ENCODE data around the gene SMG6. TPM values are rescaled to one million over a fixed set of nuclear protein-coding genes. Genes with fewer than 3 reads are reported as not detected.
"Not testable (repeated sequence)": the region's sequence is repeated elsewhere in the genome, so short reads cannot be mapped to it uniquely, and the experiment has no call there.

SMG6 gene
- total and polyA plus RNA-seq, 3 experiments from 2014 or later, result 11.2 to 54.1 (median 53.3) TPM

GRCh38 chr17:2017274-2017941 is 286.2 kb downstream of the SMG6 start:
- Histone ChIP-seq H3K27ac (ENCODE audit: low read depth, low read length) (no peak overlapping the region), H3K4me3 (ENCODE audit: low read length) (no peak overlapping the region), H3K36me3 (ENCODE audit: insufficient read depth, low read length) (no peaks in the 10 kb centered on the region), H3K4me1 (ENCODE audit: insufficient read depth, low read length) (no peaks in the 10 kb centered on the region), H3K9me3 (ENCODE audit: low read length) (no peaks in the 10 kb centered on the region), H3K27me3 (ENCODE audit: insufficient read depth, low read length, poor library complexity, severe bottlenecking) (no peaks in the 10 kb centered on the region)
- H3K27ac Mint-ChIP-seq, result no peak overlapping the region
- H3K27me3 Mint-ChIP-seq, result peaks cover 19 to 37% of the 10 kb centered on the region in 2 donors
- H3K36me3 Mint-ChIP-seq, result no peaks in the 10 kb centered on the region
- POLR2A ChIA-PET, result no interaction called here
- H3K4me1 Mint-ChIP-seq, result peaks cover under 1 to 8% (median 6%) of the 10 kb centered on the region in 3 donors
- no peak overlapping the region for H3K4me3 Mint-ChIP-seq
- H3K9me3 Mint-ChIP-seq, result peaks cover 0 to 2% (median 0%) of the 10 kb centered on the region in 5 donors
- CTCF ChIA-PET, result no interaction called here
- DNase-seq, result no peak

GRCh38 chr17:2016494-2016893 is 287.1 kb downstream of the SMG6 start:
- Histone ChIP-seq H3K27ac (ENCODE audit: low read depth, low read length) (no peak overlapping the region), H3K4me1 (ENCODE audit: insufficient read depth, low read length) (no peaks in the 10 kb centered on the region), H3K36me3 (ENCODE audit: insufficient read depth, low read length) (no peaks in the 10 kb centered on the region), H3K27me3 (ENCODE audit: insufficient read depth, low read length, poor library complexity, severe bottlenecking) (no peaks in the 10 kb centered on the region), H3K9me3 (ENCODE audit: low read length) (no peaks in the 10 kb centered on the region), H3K4me3 (ENCODE audit: low read length) (no peak overlapping the region)
- ChIA-PET POLR2A (no interaction called here), CTCF (no interaction called here)
- no peak for DNase-seq
- Mint-ChIP-seq H3K27me3 (peaks cover 17 to 40% of the 10 kb centered on the region in 2 donors), H3K27ac (no peak overlapping the region), H3K4me3 (no peak overlapping the region), H3K9me3 (peaks cover 0 to 2% (median 0%) of the 10 kb centered on the region in 5 donors), H3K4me1 (peaks cover 0 to 7% (median 5%) of the 10 kb centered on the region in 3 donors), H3K36me3 (no peaks in the 10 kb centered on the region)

GRCh38 chr17:2015314-2015713 is 288.3 kb downstream of the SMG6 start:
- Mint-ChIP-seq H3K4me1 (no peaks in the 10 kb centered on the region), H3K27ac (no peak overlapping the region), H3K4me3 (no peak overlapping the region), H3K36me3 (no peaks in the 10 kb centered on the region), H3K9me3 (peaks cover 0 to 2% (median 0%) of the 10 kb centered on the region in 5 donors), H3K27me3 (peaks cover 15 to 39% of the 10 kb centered on the region in 2 donors)
- Histone ChIP-seq H3K9me3 (ENCODE audit: low read length) (no peaks in the 10 kb centered on the region), H3K27me3 (ENCODE audit: insufficient read depth, low read length, poor library complexity, severe bottlenecking) (no peaks in the 10 kb centered on the region), H3K36me3 (ENCODE audit: insufficient read depth, low read length) (no peaks in the 10 kb centered on the region), H3K27ac (ENCODE audit: low read depth, low read length) (no peak overlapping the region), H3K4me1 (ENCODE audit: insufficient read depth, low read length) (no peaks in the 10 kb centered on the region), H3K4me3 (ENCODE audit: low read length) (no peak overlapping the region)
- ChIA-PET CTCF (no interaction called here), POLR2A (no interaction called here)
- no peak for DNase-seq

GRCh38 chr17:2013994-2014317 is 289.6 kb downstream of the SMG6 start:
- H3K36me3 ChIP-seq (ENCODE audit: insufficient read depth, low read length), result no peaks in the 10 kb centered on the region
- CTCF ChIA-PET, result interaction anchor here (1.9 kb wide), 1 partner anchor 11 kb away, joined by 5 read pairs; the partner anchor contains the start of gene RTN4RL1

GRCh38 chr17:2013220-2013993 is 290.2 kb downstream of the SMG6 start:
- not testable (repeated sequence) for H3K27ac Mint-ChIP-seq; H3K4me1 ChIP-seq (ENCODE audit: insufficient read depth, low read length)
- CTCF ChIA-PET, result interaction anchor here (1.9 kb wide), 1 partner anchor 12 kb away, joined by 5 read pairs; the partner anchor contains the start of gene RTN4RL1

More at GRCh38 chr17:2013994-2014317, 289.6 kb downstream of the SMG6 start:
- no peaks in the 10 kb centered on the region for H3K4me1 ChIP-seq (ENCODE audit: insufficient read depth, low read length)
- no peaks in the 10 kb centered on the region for H3K36me3 Mint-ChIP-seq
- no peak overlapping the region for H3K27ac Mint-ChIP-seq
- H3K4me1 Mint-ChIP-seq, result no peaks in the 10 kb centered on the region
- no peaks in the 10 kb centered on the region for H3K27me3 ChIP-seq (ENCODE audit: insufficient read depth, low read length, poor library complexity, severe bottlenecking)
- POLR2A ChIA-PET, result no interaction called here
- no peaks in the 10 kb centered on the region for H3K9me3 ChIP-seq (ENCODE audit: low read length)
- no peak overlapping the region for H3K27ac ChIP-seq (ENCODE audit: low read depth, low read length)
- H3K4me3 ChIP-seq (ENCODE audit: low read length), result no peak overlapping the region
- H3K4me3 Mint-ChIP-seq, result no peak overlapping the region
- peaks cover 6 to 34% of the 10 kb centered on the region in 2 donors for H3K27me3 Mint-ChIP-seq
- H3K9me3 Mint-ChIP-seq, result peaks cover 0 to 2% (median 0%) of the 10 kb centered on the region in 5 donors
- no peak for DNase-seq

GRCh38 chr17:2012499-2012898 is 291.1 kb downstream of the SMG6 start:
- Histone ChIP-seq H3K27ac (ENCODE audit: low read depth, low read length) (no peak overlapping the region), H3K36me3 (ENCODE audit: insufficient read depth, low read length) (no peaks in the 10 kb centered on the region), H3K4me1 (ENCODE audit: insufficient read depth, low read length) (no peaks in the 10 kb centered on the region), H3K27me3 (ENCODE audit: insufficient read depth, low read length, poor library complexity, severe bottlenecking) (no peaks in the 10 kb centered on the region), H3K9me3 (ENCODE audit: low read length) (no peaks in the 10 kb centered on the region), H3K4me3 (ENCODE audit: low read length) (no peak overlapping the region)
- Mint-ChIP-seq H3K4me1 (no peaks in the 10 kb centered on the region), H3K4me3 (no peak overlapping the region), H3K36me3 (no peaks in the 10 kb centered on the region), H3K27me3 (peaks cover 5 to 22% of the 10 kb centered on the region in 2 donors), H3K9me3 (peaks cover 0 to 2% (median 0%) of the 10 kb centered on the region in 5 donors), H3K27ac (peak overlapping the region in 1 of 8 donors; percentile 45)
- DNase-seq, result no peak
- ChIA-PET CTCF (interaction anchor here (1.9 kb wide), 1 partner anchor 12 kb away, joined by 5 read pairs; the partner anchor contains the start of gene RTN4RL1), POLR2A (no interaction called here)

More at GRCh38 chr17:2013220-2013993, 290.2 kb downstream of the SMG6 start:
- H3K9me3 ChIP-seq (ENCODE audit: low read length); H3K9me3 Mint-ChIP-seq; H3K4me1 Mint-ChIP-seq; DNase-seq; H3K4me3 Mint-ChIP-seq; H3K27ac ChIP-seq (ENCODE audit: low read depth, low read length); H3K4me3 ChIP-seq (ENCODE audit: low read length); H3K36me3 ChIP-seq (ENCODE audit: insufficient read depth, low read length); H3K36me3 Mint-ChIP-seq; H3K27me3 ChIP-seq (ENCODE audit: insufficient read depth, low read length, poor library complexity, severe bottlenecking); POLR2A ChIA-PET: not testable (repeated sequence)
- H3K27me3 Mint-ChIP-seq, result peaks cover 5 to 31% of the 10 kb centered on the region in 2 donors

GRCh38 chr17:2011411-2012371 is 291.9 kb downstream of the SMG6 start:
- H3K36me3 ChIP-seq (ENCODE audit: insufficient read depth, low read length), result no peaks in the 10 kb centered on the region
- H3K9me3 Mint-ChIP-seq, result peaks cover 0 to 2% (median 0%) of the 10 kb centered on the region in 5 donors
- no peaks in the 10 kb centered on the region for H3K36me3 Mint-ChIP-seq
- no peak overlapping the region for H3K4me3 Mint-ChIP-seq
- CTCF ChIA-PET, result interaction anchor here (1.0 kb wide), 1 partner anchor 130 kb away, joined by 4 read pairs; no protein-coding TSS in a partner anchor
- H3K4me3 ChIP-seq (ENCODE audit: low read length), result no peak overlapping the region
- POLR2A ChIA-PET, result no interaction called here
- peaks cover 4 to 22% of the 10 kb centered on the region in 2 donors for H3K27me3 Mint-ChIP-seq
- H3K27ac ChIP-seq (ENCODE audit: low read depth, low read length), result no peak overlapping the region
- no peak overlapping the region for H3K27ac Mint-ChIP-seq
- DNase-seq, result no peak
- H3K9me3 ChIP-seq (ENCODE audit: low read length), result no peaks in the 10 kb centered on the region
- no peaks in the 10 kb centered on the region for H3K4me1 ChIP-seq (ENCODE audit: insufficient read depth, low read length)
- no peaks in the 10 kb centered on the region for H3K4me1 Mint-ChIP-seq
- H3K27me3 ChIP-seq (ENCODE audit: insufficient read depth, low read length, poor library complexity, severe bottlenecking), result no peaks in the 10 kb centered on the region

Measured in CD8-positive, alpha-beta memory T cell (primary cell).